ENCODE results near the gene NRCAM.

DNA sequence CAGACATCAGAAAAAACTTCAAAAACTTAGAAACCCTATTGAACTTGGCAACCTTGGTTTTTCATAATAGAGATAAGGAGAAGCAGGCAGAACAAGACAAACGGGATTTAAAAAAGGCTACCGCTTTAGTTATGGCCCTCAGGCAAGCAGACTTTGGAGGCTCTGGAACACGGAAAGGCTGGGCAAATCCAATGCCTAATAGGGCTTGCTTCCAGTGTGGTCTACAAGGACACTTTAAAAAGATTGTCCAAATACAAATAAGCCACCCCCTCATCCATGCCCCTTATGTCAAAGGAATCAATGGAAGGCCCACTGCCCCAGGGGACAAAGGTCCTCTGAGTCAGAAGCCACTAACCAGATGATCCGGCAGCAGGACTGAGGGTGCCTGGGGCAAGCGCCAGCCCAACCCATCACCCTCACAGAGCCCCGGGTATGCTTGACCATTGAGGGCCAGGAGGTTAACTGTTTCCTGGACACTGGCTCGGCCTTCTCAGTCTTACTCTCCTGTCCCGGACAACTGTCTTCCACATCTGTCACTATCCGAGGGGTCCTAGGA lies 115.3 kb downstream of the NRCAM start:
- TF ChIP-seq EZH2 (IDR thresholded peaks at IDR 0.05; ENCODE audit: borderline replicate concordance, low read length): no peak
- TF ChIP-seq, protein P1, sequence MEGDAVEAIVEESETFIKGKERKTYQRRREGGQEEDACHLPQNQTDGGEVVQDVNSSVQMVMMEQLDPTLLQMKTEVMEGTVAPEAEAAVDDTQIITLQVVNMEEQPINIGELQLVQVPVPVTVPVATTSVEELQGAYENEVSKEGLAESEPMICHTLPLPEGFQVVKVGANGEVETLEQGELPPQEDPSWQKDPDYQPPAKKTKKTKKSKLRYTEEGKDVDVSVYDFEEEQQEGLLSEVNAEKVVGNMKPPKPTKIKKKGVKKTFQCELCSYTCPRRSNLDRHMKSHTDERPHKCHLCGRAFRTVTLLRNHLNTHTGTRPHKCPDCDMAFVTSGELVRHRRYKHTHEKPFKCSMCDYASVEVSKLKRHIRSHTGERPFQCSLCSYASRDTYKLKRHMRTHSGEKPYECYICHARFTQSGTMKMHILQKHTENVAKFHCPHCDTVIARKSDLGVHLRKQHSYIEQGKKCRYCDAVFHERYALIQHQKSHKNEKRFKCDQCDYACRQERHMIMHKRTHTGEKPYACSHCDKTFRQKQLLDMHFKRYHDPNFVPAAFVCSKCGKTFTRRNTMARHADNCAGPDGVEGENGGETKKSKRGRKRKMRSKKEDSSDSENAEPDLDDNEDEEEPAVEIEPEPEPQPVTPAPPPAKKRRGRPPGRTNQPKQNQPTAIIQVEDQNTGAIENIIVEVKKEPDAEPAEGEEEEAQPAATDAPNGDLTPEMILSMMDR (conservative IDR thresholded peaks at IDR 0.05 in 1 of 2, IDR thresholded peaks at IDR 0.05 in 1 of 2; ENCODE audit: extremely low read depth in 1 of 2, insufficient read depth in 1 of 2, low read depth in 1 of 2, low read length in 2 of 2): no peak

Data from mammary epithelial cell (primary cell).